ENCODE data around the gene KCNK17.

KCNK17 gene

GRCh38 chr6:39353698-39354315 is 39.6 kb upstream of the KCNK17 start:
- DNase-seq (ENCODE audit: extremely low spot score), result no peak
- ChIA-PET CTCF (interaction anchor here (0.9 kb wide), 1 partner anchor 8 kb away, joined by 3 read pairs; no protein-coding TSS in a partner anchor), POLR2A (no interaction called here)
- no peak for TF ChIP-seq PKNOX1 (IDR thresholded peaks at IDR 0.05)
- TF ChIP-seq FOXM1 (IDR thresholded peaks at IDR 0.05; ENCODE audit: borderline replicate concordance), result no peak
- no peak for TF ChIP-seq SP1 (IDR thresholded peaks at IDR 0.05)
- no peak for TF ChIP-seq SUZ12 (IDR thresholded peaks at IDR 0.05)
- TF ChIP-seq ARNT (IDR thresholded peaks at IDR 0.05), result no peak
- TF ChIP-seq BHLHE40 (IDR thresholded peaks at IDR 0.05; ENCODE audit: borderline replicate concordance), result no peak
- TF ChIP-seq L3MBTL2 (conservative IDR thresholded peaks at IDR 0.05), result no peak
- no peak for TF ChIP-seq ELF4 (IDR thresholded peaks at IDR 0.05)
- no peak for TF ChIP-seq NFRKB (IDR thresholded peaks at IDR 0.05)

GRCh38 chr6:39350723-39351505 is 36.7 kb upstream of the KCNK17 start:
- ChIA-PET CTCF (interaction anchor here (0.7 to 1.4 kb wide), 2 partner anchors 11 to 560 kb away, joined by 6 to 11 read pairs; no protein-coding TSS in a partner anchor), POLR2A (no interaction called here)
- TF ChIP-seq NFRKB (IDR thresholded peaks at IDR 0.05) (no peak), TARDBP (IDR thresholded peaks at IDR 0.05) (no peak), ARNT (IDR thresholded peaks at IDR 0.05) (no peak), L3MBTL2 (conservative IDR thresholded peaks at IDR 0.05) (no peak), HDGF (IDR thresholded peaks at IDR 0.05; ENCODE audit: borderline replicate concordance) (no peak), FOXK2 (IDR thresholded peaks at IDR 0.05) (no peak), CTBP1 (IDR thresholded peaks at IDR 0.05; ENCODE audit: borderline replicate concordance) (no peak), FOXM1 (IDR thresholded peaks at IDR 0.05; ENCODE audit: borderline replicate concordance) (no peak), ELF4 (IDR thresholded peaks at IDR 0.05) (no peak), ZNF384 (IDR thresholded peaks at IDR 0.05) (no peak), BHLHE40 (IDR thresholded peaks at IDR 0.05; ENCODE audit: borderline replicate concordance) (no peak), FOXA1 (IDR thresholded peaks at IDR 0.05) (no peak)

GRCh38 chr6:39348740-39349139 is 34.5 kb upstream of the KCNK17 start:
- no peak for DNase-seq (ENCODE audit: extremely low spot score)
- ChIA-PET POLR2A (no interaction called here), CTCF (no interaction called here)
- TF ChIP-seq NFRKB (IDR thresholded peaks at IDR 0.05) (no peak), FOXK2 (IDR thresholded peaks at IDR 0.05) (no peak), L3MBTL2 (conservative IDR thresholded peaks at IDR 0.05) (no peak), TARDBP (IDR thresholded peaks at IDR 0.05) (no peak), LEF1 (IDR thresholded peaks at IDR 0.05; ENCODE audit: borderline replicate concordance) (no peak), ELF4 (IDR thresholded peaks at IDR 0.05) (no peak), SUZ12 (IDR thresholded peaks at IDR 0.05) (no peak), HDGF (IDR thresholded peaks at IDR 0.05; ENCODE audit: borderline replicate concordance) (no peak), ARNT (IDR thresholded peaks at IDR 0.05) (no peak), FOXA1 (IDR thresholded peaks at IDR 0.05) (no peak), BHLHE40 (IDR thresholded peaks at IDR 0.05; ENCODE audit: borderline replicate concordance) (no peak)

More at GRCh38 chr6:39350723-39351505, 36.7 kb upstream of the KCNK17 start:
- DNase-seq (ENCODE audit: extremely low spot score), result no peak

- ChIA-PET POLR2A (no interaction called here), CTCF (no interaction called here)
- no peak for TF ChIP-seq LEF1 (IDR thresholded peaks at IDR 0.05; ENCODE audit: borderline replicate concordance)
- TF ChIP-seq L3MBTL2 (conservative IDR thresholded peaks at IDR 0.05), result no peak
- no peak for TF ChIP-seq HDGF (IDR thresholded peaks at IDR 0.05; ENCODE audit: borderline replicate concordance)
- no peak for TF ChIP-seq SP1 (IDR thresholded peaks at IDR 0.05)
- no peak for TF ChIP-seq TARDBP (IDR thresholded peaks at IDR 0.05)
- TF ChIP-seq ZNF384 (IDR thresholded peaks at IDR 0.05), result no peak
- TF ChIP-seq FOXA1 (IDR thresholded peaks at IDR 0.05), result no peak
- no peak for TF ChIP-seq NFRKB (IDR thresholded peaks at IDR 0.05)
- TF ChIP-seq ARNT (IDR thresholded peaks at IDR 0.05), result no peak
- no peak for TF ChIP-seq ELF4 (IDR thresholded peaks at IDR 0.05)
- no peak for TF ChIP-seq FOXM1 (IDR thresholded peaks at IDR 0.05; ENCODE audit: borderline replicate concordance)
- TF ChIP-seq FOXK2 (IDR thresholded peaks at IDR 0.05), result no peak
- no peak for TF ChIP-seq PKNOX1 (IDR thresholded peaks at IDR 0.05)
- TF ChIP-seq CTBP1 (IDR thresholded peaks at IDR 0.05; ENCODE audit: borderline replicate concordance), result no peak
- TF ChIP-seq BHLHE40 (IDR thresholded peaks at IDR 0.05; ENCODE audit: borderline replicate concordance), result no peak
- TF ChIP-seq SUZ12 (IDR thresholded peaks at IDR 0.05), result no peak
- DNase-seq (ENCODE audit: extremely low spot score), result peak; percentile 81
Measured at GRCh38 chr6:39347906-39348585, 33.8 kb upstream of the KCNK17 start.

- DNase-seq (ENCODE audit: extremely low spot score), result no peak
- POLR2A ChIA-PET, result no interaction called here
- CTCF ChIA-PET, result interaction anchor here (0.5 to 0.7 kb wide), 2 partner anchors 14 to 585 kb away, joined by 3 read pairs; no protein-coding TSS in a partner anchor
- TF ChIP-seq TARDBP (IDR thresholded peaks at IDR 0.05) (no peak), LEF1 (IDR thresholded peaks at IDR 0.05; ENCODE audit: borderline replicate concordance) (no peak)
Measured at GRCh38 chr6:39347206-39347605, 33.0 kb upstream of the KCNK17 start.

- ChIA-PET POLR2A (no interaction called here), CTCF (no interaction called here)
- TF ChIP-seq TARDBP (IDR thresholded peaks at IDR 0.05) (no peak), NFRKB (IDR thresholded peaks at IDR 0.05) (no peak), FOXA1 (IDR thresholded peaks at IDR 0.05) (no peak), FOXM1 (IDR thresholded peaks at IDR 0.05; ENCODE audit: borderline replicate concordance) (no peak)
- DNase-seq (ENCODE audit: extremely low spot score), result no peak
Measured at GRCh38 chr6:39344821-39345280, 30.6 kb upstream of the KCNK17 start.
